OCI-LY3 (cell line): ENCODE data around the gene EGFLAM.

ENCODE experiments used
- H2AFZ ChIP-seq: fragments of 200-600, 300-600 bp; shearing (Covaris generic); 2 replicates; pipeline ENCODE4 v1.6.0; 2014; ENCODE audit warnings: antibody characterized with exemption, low read depth, low read length
- H3K27ac ChIP-seq: fragments of 200-600, 300-600 bp; sonication (generic); 2 replicates; pipeline ENCODE4 v1.5.1; 2014; ENCODE audit warnings: mild to moderate bottlenecking, low read length, moderate library complexity, mixed read lengths
- H3K27me3 ChIP-seq: fragments of 200-600, 300-600 bp; sonication (generic); 2 replicates; pipeline ENCODE4 v1.6.1; 2014; ENCODE audit warnings: low read depth, low read length, mixed read lengths
- H3K36me3 ChIP-seq: fragments of 200-600, 300-600 bp; sonication (generic); replicated peaks from 2 replicates; pipeline ENCODE3; 2014; ENCODE audit warnings: low read depth, low read length, mixed read lengths
- H3K4me1 ChIP-seq: fragments of 300-600, 200-600 bp; sonication (generic); 2 replicates; pipeline ENCODE4 v1.6.1; 2014; ENCODE audit warnings: low read length, mixed read lengths
- H3K4me2 ChIP-seq: fragments of 200-600, 300-600 bp; sonication (generic); 2 replicates; pipeline ENCODE4 v1.6.1; 2014; ENCODE audit warnings: low read length, mixed read lengths
- H3K4me3 ChIP-seq: fragments of 300-600, 200-600 bp; sonication (generic); 2 replicates; pipeline ENCODE4 v1.5.1; 2014; ENCODE audit warnings: antibody characterized with exemption, mild to moderate bottlenecking, low read length, moderate library complexity
- H3K79me2 ChIP-seq: fragments of 300-600, 200-600 bp; shearing (Covaris generic); 2 replicates; pipeline ENCODE4 v1.6.1; 2014; ENCODE audit warnings: mild to moderate bottlenecking, low read length, mixed read lengths
- H3K9ac ChIP-seq: fragments of 300-600, 200-600 bp; shearing (Covaris generic); 2 replicates; pipeline ENCODE4 v1.6.0; 2014; ENCODE audit warnings: mild to moderate bottlenecking, low read length, moderate library complexity
- H3K9me3 ChIP-seq: fragments of 200-600, 300-600 bp; shearing (Covaris generic); 2 replicates; pipeline ENCODE4 v1.6.1; 2014; ENCODE audit warnings: low read length, mixed read lengths; ENCODE audit not compliant: insufficient read depth
- H4K20me1 ChIP-seq: fragments of 200-600, 300-600 bp; sonication (generic); 2 replicates; pipeline ENCODE4 v1.6.1; 2016; ENCODE audit warnings: low read length, mixed read lengths; ENCODE audit not compliant: insufficient read depth
- CTCF ChIP-seq: fragments of 200-600, 300-600 bp; sonication (generic); IDR thresholded peaks from 2 replicates; pipeline ENCODE4 v1.5.1; 2014; ENCODE audit warnings: antibody characterized with exemption, low read length, low read depth
- EZH2phosphoT487 ChIP-seq: fragments of 200-600 bp; shearing (Covaris generic); IDR thresholded peaks from 2 replicates; pipeline ENCODE4 v1.6.1; 2018; ENCODE audit warnings: antibody characterized with exemption, mixed run types, low read depth

Gene EGFLAM

GRCh38 chr5:38212307-38212706, 46.1 kb upstream of the EGFLAM start:
- Histone ChIP-seq H2AFZ (no peak overlapping the region), H4K20me1 (no peaks in the 10 kb centered on the region), H3K4me3 (no peak overlapping the region), H3K9ac (no peak overlapping the region), H3K27me3 (no peaks in the 10 kb centered on the region), H3K27ac (no peak overlapping the region), H3K4me2 (no peak overlapping the region), H3K79me2 (no peaks in the 10 kb centered on the region), H3K36me3 (no peaks in the 10 kb centered on the region), H3K9me3 (no peaks in the 10 kb centered on the region), H3K4me1 (no peaks in the 10 kb centered on the region)
- no peak for TF ChIP-seq CTCF
- no peak for TF ChIP-seq EZH2phosphoT487

GRCh38 chr5:38226091-38226490, 32.3 kb upstream of the EGFLAM start:
- H3K27ac ChIP-seq: no peak overlapping the region
- H3K79me2 ChIP-seq: no peaks in the 10 kb centered on the region
- no peak overlapping the region for H3K4me2 ChIP-seq
- no peak overlapping the region for H3K4me3 ChIP-seq
- H3K4me1 ChIP-seq: no peaks in the 10 kb centered on the region
- no peaks in the 10 kb centered on the region for H3K9me3 ChIP-seq
- no peaks in the 10 kb centered on the region for H4K20me1 ChIP-seq
- H3K9ac ChIP-seq: no peak overlapping the region
- H3K27me3 ChIP-seq: no peaks in the 10 kb centered on the region
- H2AFZ ChIP-seq: no peak overlapping the region
- H3K36me3 ChIP-seq: no peaks in the 10 kb centered on the region
- TF ChIP-seq CTCF (no peak), EZH2phosphoT487 (no peak)

- Histone ChIP-seq H3K36me3 (no peaks in the 10 kb centered on the region), H2AFZ (no peak overlapping the region), H4K20me1 (no peaks in the 10 kb centered on the region), H3K4me2 (no peak overlapping the region), H3K9ac (no peak overlapping the region), H3K4me3 (no peak overlapping the region), H3K4me1 (no peaks in the 10 kb centered on the region), H3K27me3 (no peaks in the 10 kb centered on the region), H3K9me3 (no peaks in the 10 kb centered on the region), H3K79me2 (no peaks in the 10 kb centered on the region), H3K27ac (no peak overlapping the region)
- TF ChIP-seq EZH2phosphoT487 (no peak), CTCF (no peak)
Measured at GRCh38 chr5:38228914-38229313, 29.4 kb upstream of the EGFLAM start.

GRCh38 chr5:38234737-38235136, 23.6 kb upstream of the EGFLAM start:
- no peaks in the 10 kb centered on the region for H3K79me2 ChIP-seq
- no peak overlapping the region for H3K9ac ChIP-seq
- no peak overlapping the region for H2AFZ ChIP-seq
- no peak overlapping the region for H3K27ac ChIP-seq
- H3K9me3 ChIP-seq: no peaks in the 10 kb centered on the region
- H3K36me3 ChIP-seq: no peaks in the 10 kb centered on the region
- no peaks in the 10 kb centered on the region for H4K20me1 ChIP-seq
- no peak overlapping the region for H3K4me3 ChIP-seq
- no peak for TF ChIP-seq CTCF
- no peak for TF ChIP-seq EZH2phosphoT487
- H3K4me2 ChIP-seq: no peak overlapping the region
- no peaks in the 10 kb centered on the region for H3K4me1 ChIP-seq
- no peaks in the 10 kb centered on the region for H3K27me3 ChIP-seq
